Stomach smooth muscle (tissue), 2 donors: ENCODE data around the gene FCER2.

Experiments used
- H3K27ac ChIP-seq: one replicate; pipeline ENCODE4 v1.7.0; 2013; ENCODE audit warnings: mild to moderate bottlenecking, low read length, inconsistent platforms
- H3K27me3 ChIP-seq, 2 donors: one replicate each; pipeline ENCODE4 v1.7.0; 2013; ENCODE audit warnings: low read length in 2 of 2; ENCODE audit not compliant: insufficient read depth in 2 of 2, control insufficient read depth in 1 of 2
- H3K36me3 ChIP-seq, 2 donors: one replicate each; pipeline ENCODE4 v1.7.0; 2013; ENCODE audit warnings: low read length in 2 of 2; ENCODE audit not compliant: control insufficient read depth in 2 of 2, insufficient read depth in 2 of 2
- H3K4me1 ChIP-seq: one replicate; pipeline ENCODE4 v1.7.0; 2013; ENCODE audit warnings: low read length; ENCODE audit not compliant: control insufficient read depth, insufficient read depth
- H3K4me3 ChIP-seq, 2 donors: one replicate each; pipeline ENCODE4 v1.7.0; 2013; ENCODE audit warnings: low read length in 2 of 2
- H3K9ac ChIP-seq, 2 donors: one replicate each; pipeline ENCODE4 v1.7.0; 2013; ENCODE audit warnings: low read length in 2 of 2, mild to moderate bottlenecking in 1 of 2
- H3K9me3 ChIP-seq, 2 donors: one replicate each; pipeline ENCODE4 v1.7.0; 2013; ENCODE audit warnings: low read length in 2 of 2; ENCODE audit not compliant: control insufficient read depth in 2 of 2
- donor health status: healthy.
- donor health status: Pancreatic carcinoma.

Gene FCER2

DNA sequence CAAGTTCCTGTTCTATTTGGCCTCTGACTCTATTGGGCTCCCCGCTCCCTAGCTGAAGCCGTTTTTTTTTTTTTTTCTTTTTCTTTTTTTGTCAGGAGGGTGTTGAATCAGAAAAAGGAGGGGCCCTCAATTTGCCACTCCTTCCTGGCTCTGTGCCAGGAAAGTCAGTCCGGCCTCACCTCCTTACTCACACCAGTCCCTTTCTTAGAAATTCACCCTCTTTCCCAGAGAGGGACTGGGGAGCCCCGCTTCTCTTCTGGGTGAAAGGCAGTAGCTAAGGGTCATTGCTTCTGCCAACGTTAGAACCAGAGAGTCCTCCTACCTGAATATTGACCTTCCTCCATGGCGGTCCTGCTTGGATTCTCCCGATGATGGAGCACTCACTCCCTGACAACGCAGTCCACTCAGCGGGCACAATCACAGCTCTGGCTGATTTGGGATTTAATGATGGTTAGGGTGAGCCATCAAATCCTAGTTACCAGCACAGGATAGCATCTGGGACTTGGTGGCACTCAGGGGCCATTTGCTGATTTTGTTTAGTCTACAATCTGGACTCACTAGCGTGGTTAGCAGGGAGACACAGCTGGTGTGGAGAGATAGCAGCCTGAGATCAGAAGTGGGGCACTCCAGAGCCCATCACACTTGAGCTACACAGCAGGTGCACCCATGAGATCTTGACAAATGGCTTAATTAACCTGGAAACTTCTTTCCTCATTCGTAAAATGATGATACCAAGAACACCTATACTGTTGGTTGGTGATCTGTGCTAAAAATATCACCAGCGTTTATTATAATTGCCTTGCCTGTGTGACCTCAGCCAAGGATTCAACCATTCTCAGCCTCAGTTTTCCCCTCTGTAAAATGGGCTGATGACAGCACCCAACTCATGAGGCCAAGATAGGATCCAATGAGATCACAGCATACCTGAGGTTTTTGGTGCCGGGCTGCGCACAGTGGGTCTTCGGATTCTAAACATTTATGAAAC, 2.2 kb downstream of the FCER2 start:
- no peaks in the 10 kb centered on the region for H3K9me3 ChIP-seq
- no peaks in the 10 kb centered on the region for H3K36me3 ChIP-seq
- H3K27ac ChIP-seq = no peak overlapping the region
- no peak overlapping the region for H3K4me3 ChIP-seq
- peaks cover 18 to 30% of the 10 kb centered on the region in 2 donors for H3K27me3 ChIP-seq
- no peaks in the 10 kb centered on the region for H3K4me1 ChIP-seq
- no peak overlapping the region for H3K9ac ChIP-seq

GRCh38 chr19:7699003-7699402, 2.9 kb downstream of the FCER2 start:
- Histone ChIP-seq H3K36me3 (no peaks in the 10 kb centered on the region), H3K27me3 (peaks cover 15 to 28% of the 10 kb centered on the region in 2 donors), H3K4me1 (no peaks in the 10 kb centered on the region), H3K9me3 (no peaks in the 10 kb centered on the region), H3K27ac (no peak overlapping the region), H3K4me3 (no peak overlapping the region), H3K9ac (no peak overlapping the region)

- Histone ChIP-seq H3K4me1 (no peaks in the 10 kb centered on the region), H3K27ac (no peak overlapping the region), H3K27me3 (peaks cover 15 to 28% of the 10 kb centered on the region in 2 donors), H3K36me3 (no peaks in the 10 kb centered on the region), H3K4me3 (no peak overlapping the region), H3K9ac (no peak overlapping the region), H3K9me3 (no peaks in the 10 kb centered on the region)
Measured at GRCh38 chr19:7698583-7698982, 3.3 kb downstream of the FCER2 start.

DNA sequence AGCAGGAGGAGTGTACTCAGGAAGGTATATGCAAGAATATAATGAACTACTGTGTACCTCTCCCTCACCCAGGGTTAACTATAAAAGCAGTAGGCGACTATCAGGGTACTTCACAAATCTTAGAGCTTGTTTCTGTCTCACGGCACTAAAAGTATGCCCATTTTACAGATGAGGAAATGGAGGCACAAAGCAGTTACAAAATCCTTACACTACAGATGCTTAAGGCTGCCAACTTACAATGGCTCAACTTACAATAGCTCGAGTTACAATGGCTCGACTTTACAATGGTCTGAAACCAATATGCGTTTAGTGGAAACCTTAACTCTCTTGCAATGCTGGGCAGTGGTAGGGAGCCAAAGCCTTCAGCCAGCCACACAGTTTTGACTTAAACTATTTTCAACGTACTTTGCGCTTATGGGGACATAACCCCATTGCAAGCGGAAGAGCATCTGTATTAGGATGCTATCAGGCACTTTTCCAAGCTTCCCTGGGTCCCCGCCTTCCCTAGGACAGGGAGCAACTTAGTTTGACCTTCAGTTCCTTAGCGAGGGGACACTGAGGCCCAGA, 4.1 kb downstream of the FCER2 start:
- Histone ChIP-seq H3K4me3 (no peak overlapping the region), H3K27me3 (peaks cover 15 to 33% of the 10 kb centered on the region in 2 donors), H3K4me1 (no peaks in the 10 kb centered on the region), H3K9ac (no peak overlapping the region), H3K9me3 (no peaks in the 10 kb centered on the region), H3K27ac (no peak overlapping the region), H3K36me3 (no peaks in the 10 kb centered on the region)

GRCh38 chr19:7694499-7694898, 7.4 kb downstream of the FCER2 start:
- no peak overlapping the region for H3K4me3 ChIP-seq
- H3K27ac ChIP-seq = no peak overlapping the region
- H3K9me3 ChIP-seq = no peaks in the 10 kb centered on the region
- no peaks in the 10 kb centered on the region for H3K4me1 ChIP-seq
- no peaks in the 10 kb centered on the region for H3K36me3 ChIP-seq
- H3K9ac ChIP-seq = no peak overlapping the region
- peaks cover 21 to 41% of the 10 kb centered on the region in 2 donors for H3K27me3 ChIP-seq

- no peaks in the 10 kb centered on the region for H3K4me1 ChIP-seq
- no peak overlapping the region for H3K9ac ChIP-seq
- no peak overlapping the region for H3K27ac ChIP-seq
Measured at GRCh38 chr19:7692417-7693088, 9.4 kb downstream of the FCER2 start.

DNA sequence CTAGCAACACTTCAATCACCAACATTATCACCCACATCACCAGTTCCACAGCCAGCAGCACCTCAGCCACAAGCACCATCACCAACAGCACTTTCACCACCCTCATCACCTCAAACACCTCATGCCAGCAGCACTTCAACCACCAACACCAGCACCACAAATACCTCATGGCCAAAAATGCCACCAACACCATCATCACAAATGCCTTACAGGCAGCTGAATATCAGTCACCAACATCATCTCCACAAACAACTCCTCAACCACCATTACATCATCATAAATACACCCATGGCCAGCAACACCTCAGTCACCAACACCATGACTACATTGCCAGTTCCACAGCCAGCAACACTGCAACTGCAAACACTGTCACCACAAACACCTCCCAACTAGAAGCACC, 10.4 kb downstream of the FCER2 start:
- Histone ChIP-seq H3K27ac (no peak overlapping the region), H3K27me3 (peaks cover 12 to 20% of the 10 kb centered on the region in 2 donors), H3K4me1 (no peaks in the 10 kb centered on the region)

More at GRCh38 chr19:7692417-7693088, 9.4 kb downstream of the FCER2 start:
- H3K36me3 ChIP-seq = no peaks in the 10 kb centered on the region
- H3K4me3 ChIP-seq = no peak overlapping the region
- H3K9me3 ChIP-seq = no peaks in the 10 kb centered on the region
- H3K27me3 ChIP-seq = peaks cover 14 to 28% of the 10 kb centered on the region in 2 donors

DNA sequence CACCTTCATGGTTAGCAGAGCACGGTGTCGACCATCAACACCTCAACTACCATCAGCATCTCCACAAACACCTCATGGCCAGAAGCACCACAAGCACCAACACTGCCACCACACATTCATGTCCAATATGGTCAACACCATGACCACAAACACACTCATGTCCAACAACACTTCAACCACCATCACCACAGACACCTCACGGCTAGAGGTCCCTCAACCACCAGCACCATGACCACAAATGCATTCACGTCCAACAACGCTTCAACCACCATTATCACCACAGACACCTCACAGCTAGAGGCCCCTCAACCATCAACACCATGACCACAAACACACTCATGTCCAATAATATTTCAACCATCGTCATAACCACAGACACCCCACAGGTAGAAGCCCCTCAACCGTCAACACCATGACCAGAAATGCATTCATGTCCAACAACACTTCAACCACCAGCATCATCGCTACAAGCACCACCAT, 11.1 kb downstream of the FCER2 start:
- no peak overlapping the region for H3K4me3 ChIP-seq
- no peaks in the 10 kb centered on the region for H3K4me1 ChIP-seq
- H3K36me3 ChIP-seq = no peaks in the 10 kb centered on the region
- H3K9ac ChIP-seq = no peak overlapping the region
- H3K27ac ChIP-seq = no peak overlapping the region
- peaks cover 12 to 19% of the 10 kb centered on the region in 2 donors for H3K27me3 ChIP-seq
- H3K9me3 ChIP-seq = no peaks in the 10 kb centered on the region

More for the DNA sequence above, 10.4 kb downstream of the FCER2 start:
- no peaks in the 10 kb centered on the region for H3K9me3 ChIP-seq
- H3K4me3 ChIP-seq = no peak overlapping the region
- H3K36me3 ChIP-seq = no peaks in the 10 kb centered on the region
- H3K9ac ChIP-seq = no peak overlapping the region

DNA sequence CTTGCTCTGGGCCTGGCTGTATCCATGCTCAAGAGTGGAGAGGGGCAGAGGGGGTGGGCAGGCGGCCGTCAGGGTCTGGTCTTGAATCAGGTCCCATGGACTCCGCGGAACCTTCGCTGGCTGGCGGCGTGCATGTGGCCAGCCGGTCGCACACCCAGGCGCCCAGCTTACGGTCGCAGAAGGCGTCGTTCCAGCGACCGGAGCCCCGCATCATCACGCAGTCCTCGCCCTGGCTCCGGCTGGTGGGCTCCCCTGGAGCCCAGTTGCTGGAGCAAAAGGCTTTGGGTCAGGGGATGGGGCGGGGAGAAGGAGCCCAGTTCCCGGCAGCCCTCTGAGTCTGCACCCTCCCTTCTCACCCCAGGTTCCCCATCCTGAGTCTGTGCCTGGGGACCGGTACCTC, 12.8 kb downstream of the FCER2 start:
- Histone ChIP-seq H3K9ac (no peak overlapping the region), H3K36me3 (no peaks in the 10 kb centered on the region), H3K27me3 (peaks cover 12 to 19% of the 10 kb centered on the region in 2 donors), H3K4me3 (no peak overlapping the region), H3K9me3 (no peaks in the 10 kb centered on the region), H3K27ac (no peak overlapping the region), H3K4me1 (no peaks in the 10 kb centered on the region)

GRCh38 chr19:7687177-7687576, 14.8 kb downstream of the FCER2 start:
- Histone ChIP-seq H3K4me1 (peaks cover 2% of the 10 kb centered on the region), H3K27ac (no peak overlapping the region), H3K27me3 (peaks cover 11 to 12% of the 10 kb centered on the region in 2 donors), H3K4me3 (no peak overlapping the region), H3K9ac (no peak overlapping the region), H3K9me3 (no peaks in the 10 kb centered on the region), H3K36me3 (peaks cover 3 to 12% of the 10 kb centered on the region in 2 donors)
